ENCODE measurements around the gene WFIKKN2.
"Not testable (repeated sequence)": the region's sequence is repeated elsewhere in the genome, so short reads cannot be mapped to it uniquely, and the experiment has no call there.

WFIKKN2 gene, protein sequence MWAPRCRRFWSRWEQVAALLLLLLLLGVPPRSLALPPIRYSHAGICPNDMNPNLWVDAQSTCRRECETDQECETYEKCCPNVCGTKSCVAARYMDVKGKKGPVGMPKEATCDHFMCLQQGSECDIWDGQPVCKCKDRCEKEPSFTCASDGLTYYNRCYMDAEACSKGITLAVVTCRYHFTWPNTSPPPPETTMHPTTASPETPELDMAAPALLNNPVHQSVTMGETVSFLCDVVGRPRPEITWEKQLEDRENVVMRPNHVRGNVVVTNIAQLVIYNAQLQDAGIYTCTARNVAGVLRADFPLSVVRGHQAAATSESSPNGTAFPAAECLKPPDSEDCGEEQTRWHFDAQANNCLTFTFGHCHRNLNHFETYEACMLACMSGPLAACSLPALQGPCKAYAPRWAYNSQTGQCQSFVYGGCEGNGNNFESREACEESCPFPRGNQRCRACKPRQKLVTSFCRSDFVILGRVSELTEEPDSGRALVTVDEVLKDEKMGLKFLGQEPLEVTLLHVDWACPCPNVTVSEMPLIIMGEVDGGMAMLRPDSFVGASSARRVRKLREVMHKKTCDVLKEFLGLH
- 0.06 to 0.09 reads per million in 2 experiments for total RNA-seq

DNA sequence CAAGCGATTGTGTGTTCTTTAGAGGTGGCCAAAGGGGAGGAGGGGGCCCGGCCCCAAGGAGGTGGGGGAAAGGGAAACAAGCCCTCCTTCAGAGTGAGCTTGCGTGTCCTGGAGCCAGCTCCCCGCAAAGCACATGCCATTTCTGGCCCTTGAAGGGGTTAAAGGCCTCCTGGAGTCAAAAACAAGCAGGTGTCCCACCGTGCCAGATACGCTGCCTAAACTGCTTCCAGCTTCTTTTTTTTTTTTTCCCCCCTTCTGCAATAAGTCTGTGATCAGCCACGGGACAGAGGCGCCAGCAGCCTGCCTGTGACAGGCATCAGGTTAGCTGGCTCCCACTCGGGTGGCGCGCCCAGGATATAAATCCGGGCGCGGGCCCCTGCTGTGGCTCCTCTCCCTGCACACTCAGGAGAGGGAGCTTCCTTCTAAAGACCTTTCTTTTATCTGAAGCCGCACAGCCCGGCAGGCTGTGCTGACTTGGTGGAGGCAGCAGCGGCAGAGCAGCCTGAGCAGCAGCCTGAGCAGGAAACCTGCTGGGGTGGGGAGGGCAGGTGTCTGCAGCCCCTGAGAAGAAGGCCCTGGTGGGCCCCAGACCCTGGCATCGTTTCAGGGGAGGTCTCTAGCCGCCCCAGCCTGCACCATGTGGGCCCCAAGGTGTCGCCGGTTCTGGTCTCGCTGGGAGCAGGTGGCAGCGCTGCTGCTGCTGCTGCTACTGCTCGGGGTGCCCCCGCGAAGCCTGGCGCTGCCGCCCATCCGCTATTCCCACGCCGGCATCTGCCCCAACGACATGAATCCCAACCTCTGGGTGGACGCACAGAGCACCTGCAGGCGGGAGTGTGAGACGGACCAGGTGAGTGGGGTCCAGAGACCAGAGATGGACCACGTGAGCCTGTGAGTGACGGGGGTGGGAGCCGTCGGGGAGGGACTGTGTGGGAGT is at the start of gene WFIKKN2:
Gene WFIKKN2 (plus strand): TSS at position 286 of the 934 bp plus-strand sequence. CDS start 352 bp downstream, at position 638.
- no peak for DNase-seq (ENCODE audit: low read depth)

DNA sequence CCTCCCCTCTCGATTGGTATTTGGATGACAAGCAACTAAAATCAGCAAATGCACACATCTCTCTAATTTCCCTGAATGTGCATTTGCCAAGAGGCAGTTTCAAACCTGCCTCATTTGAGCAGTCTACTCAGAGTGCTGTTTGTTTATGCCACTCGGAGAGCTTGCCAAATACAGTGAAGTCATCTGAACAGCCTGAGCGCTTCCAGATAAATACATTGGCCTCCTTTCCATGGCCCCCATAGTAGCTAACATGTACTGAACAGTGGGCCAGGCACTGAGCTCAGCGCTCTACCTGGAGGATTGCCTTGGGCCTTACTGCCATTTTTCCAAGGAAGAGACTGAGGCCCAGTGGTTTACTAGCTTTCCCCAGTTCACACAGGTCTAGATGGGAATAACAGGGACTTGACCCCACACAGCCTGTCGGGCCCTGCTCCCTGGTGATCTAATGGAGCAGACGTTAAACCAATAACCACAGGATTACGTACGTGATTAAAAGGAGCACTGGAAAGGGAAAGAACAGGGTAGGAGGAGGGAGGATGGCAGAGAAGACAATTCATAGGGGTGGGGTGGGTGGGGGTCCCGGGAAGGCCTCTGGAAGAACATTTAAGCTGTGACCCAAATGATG is 49.3 kb upstream of the WFIKKN2 start:
- no peak for DNase-seq (ENCODE audit: low read depth)

DNA sequence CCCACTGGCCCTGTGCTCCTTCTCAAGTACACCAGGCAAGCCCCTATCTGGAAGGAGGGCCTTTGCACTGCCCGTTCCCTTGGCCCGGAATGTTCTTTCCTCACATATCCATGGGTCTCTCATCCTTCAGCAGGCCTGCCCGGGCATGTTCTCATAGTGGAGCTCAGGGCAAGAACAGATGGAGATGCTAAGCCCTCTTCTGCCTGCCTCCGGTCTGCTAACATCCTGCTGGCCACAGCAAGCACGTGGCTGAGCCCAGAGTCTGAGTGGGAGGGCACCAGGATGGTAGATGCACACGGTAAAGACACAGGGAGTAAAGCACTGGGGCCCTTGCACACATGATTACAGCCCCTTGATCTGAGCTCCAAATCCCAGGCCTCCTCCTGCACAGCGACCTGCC is 48.3 kb upstream of the WFIKKN2 start:
- no peak for DNase-seq (ENCODE audit: low read depth)

DNA sequence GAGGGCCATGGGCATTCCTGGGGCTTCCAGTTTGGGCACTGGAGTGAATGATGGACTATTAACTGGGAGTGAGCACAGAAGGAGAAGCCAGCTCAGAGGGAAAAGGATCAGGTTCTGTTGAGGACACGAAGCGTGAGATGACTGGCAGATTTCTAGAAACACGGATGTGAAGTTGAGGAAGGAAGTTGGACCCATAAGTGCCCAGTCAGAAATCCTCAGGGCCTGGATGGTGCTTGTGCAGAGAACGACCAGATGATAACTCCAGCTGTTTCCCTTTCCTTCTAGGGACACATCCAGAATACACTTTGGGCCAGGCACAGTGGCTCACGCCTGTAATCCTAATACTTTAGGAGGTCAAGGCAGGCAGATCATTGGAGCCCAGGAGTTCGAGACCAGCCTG is 44.8 kb upstream of the WFIKKN2 start:
- DNase-seq (ENCODE audit: low read depth) = no peak

DNA sequence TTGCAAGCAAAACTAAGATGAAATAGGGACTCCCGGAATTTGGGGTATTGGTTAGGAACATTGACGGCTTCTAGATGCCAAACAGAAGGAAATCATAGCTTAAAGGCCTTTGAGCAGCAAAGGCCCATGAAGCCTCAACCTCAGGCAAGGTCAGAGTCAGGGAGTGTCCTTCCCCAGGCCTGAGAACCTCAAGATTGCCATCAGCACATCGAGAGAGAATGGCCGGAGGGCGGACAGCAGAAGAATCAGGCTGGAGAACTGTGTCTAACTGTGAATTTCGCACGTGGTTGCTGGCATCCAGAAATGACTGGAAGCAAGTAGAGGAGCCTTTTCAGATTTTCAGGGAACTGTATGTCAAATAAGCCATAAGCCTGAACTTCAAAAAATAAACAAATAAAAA is 43.3 kb upstream of the WFIKKN2 start:
- DNase-seq (ENCODE audit: low read depth) = no peak

DNA sequence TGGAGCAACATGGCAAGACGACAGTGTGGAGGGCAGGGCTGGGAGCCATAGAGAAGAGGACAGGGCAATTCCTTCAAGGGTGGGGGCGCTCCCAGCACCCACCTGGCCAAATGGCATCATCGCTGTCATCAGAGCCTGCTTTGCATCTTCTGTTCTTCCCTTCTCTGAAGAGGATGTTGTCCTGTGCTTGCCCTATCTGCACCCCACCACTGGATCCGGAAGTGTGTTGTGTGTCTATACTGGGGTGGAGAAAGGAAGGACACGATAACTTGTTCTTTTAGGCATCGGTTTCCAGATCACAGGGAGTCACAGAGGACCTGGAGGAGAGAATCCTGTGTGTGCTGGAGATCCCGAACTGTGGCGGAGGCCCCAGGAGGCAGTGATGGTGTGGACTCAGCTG is 42.4 kb upstream of the WFIKKN2 start:
- DNase-seq (ENCODE audit: low read depth) = no peak

DNA sequence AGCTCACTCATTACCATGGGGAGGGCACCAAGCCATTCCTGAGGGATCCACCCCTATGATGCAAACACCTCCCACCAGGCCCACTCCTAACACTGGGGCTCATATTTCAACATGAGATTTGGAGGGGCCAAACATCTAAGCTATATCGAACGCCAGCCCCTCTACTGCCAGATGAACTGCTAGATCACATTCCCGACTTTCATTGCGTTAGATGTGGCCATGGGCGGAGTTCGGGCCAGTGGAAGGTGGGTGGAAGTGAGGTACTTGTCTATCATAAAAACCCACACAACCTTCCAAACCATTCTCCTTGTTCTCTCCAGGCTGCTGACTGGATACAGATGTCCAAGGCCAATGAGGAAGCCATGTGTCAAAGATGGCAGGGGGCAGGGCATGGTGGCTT is 41.0 kb upstream of the WFIKKN2 start:
- no peak for DNase-seq (ENCODE audit: low read depth)

DNA sequence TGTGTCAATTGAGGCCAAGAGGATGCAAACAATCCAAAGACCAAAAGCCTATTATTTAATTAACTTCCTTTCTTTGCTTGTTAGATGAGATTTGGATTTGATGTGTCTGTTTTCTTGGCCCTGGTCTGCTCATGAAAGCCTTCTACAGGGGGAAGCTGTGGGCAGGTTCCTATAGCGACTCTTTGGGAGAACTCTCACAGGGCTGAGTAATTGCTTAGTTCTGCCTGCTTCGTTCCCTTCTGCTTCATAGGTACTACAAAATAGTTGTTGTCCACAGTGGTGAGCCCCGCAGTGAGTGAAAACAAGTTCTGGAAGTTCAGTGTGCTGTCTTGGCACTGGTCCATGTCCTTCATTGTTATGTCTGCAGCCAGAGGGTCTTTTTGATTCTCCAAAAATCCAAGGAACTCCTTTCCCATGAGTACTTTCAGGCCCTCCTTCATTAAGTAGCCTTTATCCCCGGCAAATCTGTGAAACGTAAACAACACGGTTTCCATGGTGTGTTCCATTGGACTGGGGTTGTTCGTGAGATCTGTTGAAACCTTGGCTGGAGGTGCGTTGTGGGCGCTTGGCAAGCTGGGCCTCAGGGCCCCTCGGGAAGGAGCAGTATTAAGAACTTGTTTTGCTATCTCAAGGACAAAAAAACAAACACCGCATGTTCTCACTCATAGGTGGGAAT is 38.1 kb upstream of the WFIKKN2 start:
- no peak for DNase-seq (ENCODE audit: low read depth)

DNA sequence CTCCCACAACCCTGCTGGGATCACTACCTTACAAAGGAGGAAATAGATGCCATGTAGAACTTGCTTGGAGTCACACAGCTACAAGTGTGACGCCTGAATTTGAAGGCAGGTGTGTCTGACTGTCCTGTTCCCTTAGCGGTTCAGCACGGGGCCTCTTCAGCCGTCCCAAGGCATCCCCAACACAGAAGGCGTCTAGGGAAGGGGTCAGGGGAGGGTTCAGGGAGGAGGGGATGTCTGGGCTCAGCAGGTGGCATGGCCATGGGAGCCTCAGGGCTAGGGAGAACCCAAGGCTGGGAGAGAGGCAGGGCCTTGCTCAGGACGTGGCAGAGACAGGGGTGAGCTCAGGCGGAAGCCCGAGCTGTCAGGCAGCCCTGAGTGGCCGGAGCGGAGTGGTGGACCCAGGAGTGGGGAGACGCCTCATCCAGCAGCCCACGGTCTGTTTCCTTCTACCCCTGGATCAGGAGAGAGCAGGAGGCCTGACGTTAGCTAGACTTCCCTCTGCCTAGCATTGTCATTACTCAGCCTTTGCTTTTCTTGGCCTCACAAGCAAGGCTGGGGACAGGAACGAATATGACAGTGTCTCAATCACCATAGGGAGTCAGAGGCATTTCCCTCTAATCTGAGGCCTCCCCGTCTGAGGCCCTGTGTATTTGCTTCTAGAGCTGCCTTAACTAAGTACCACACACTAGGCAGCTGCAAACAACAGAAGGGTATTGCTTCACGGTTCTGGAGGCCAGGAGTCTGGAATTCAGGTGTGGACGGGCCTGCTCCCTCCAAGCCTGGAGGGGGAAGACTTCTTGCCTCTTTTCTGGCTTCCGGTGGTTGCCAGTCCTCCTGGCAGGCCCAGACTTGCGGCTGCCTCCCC is 36.7 kb upstream of the WFIKKN2 start:
- no peak for DNase-seq (ENCODE audit: low read depth)

DNA sequence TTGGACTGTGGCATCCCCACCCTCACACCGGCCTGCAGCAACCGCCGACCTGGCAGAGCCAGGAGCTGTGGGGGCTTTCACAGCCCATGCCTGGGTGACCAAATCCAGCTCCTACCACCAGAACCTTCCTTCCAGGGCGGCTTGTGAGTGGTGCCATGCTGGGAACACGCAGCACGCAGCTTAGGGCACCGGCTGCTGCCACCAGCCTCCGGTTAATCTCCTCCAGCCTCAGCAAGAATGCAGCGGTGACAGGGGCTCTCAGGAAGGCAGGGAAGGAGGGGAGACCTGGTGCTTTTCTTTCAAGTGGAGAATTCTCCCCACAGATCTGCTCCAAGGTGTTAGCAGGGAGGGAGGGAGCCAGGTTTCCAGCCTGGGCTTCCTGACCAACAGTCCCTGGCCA is 35.8 kb upstream of the WFIKKN2 start:
- no peak for DNase-seq (ENCODE audit: low read depth)

DNA sequence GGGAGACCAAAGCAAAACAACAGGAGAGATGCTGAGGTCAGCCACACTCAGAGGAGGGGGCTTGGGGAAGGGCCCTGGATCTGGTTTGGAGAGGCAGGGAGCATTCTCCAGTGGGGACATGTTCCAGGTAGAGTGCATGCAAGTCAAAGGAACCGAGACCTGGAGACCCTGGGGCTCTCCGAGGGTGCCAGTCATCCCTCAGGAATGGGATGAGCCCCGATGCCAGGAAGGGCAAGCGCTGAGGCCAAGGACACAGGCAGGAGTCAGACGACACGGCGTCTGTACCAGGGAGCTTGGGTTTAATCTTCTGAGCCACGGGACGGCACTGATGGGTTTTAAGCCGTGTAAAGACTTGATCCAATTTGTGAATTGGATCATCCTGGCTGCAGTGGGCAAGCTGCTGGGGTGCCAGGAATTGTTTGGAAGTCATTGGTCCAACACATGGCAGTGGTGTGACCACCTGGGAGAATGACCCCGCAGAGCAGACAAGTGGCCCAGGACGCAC is 35.1 kb upstream of the WFIKKN2 start:
- no peak for DNase-seq (ENCODE audit: low read depth)

DNA sequence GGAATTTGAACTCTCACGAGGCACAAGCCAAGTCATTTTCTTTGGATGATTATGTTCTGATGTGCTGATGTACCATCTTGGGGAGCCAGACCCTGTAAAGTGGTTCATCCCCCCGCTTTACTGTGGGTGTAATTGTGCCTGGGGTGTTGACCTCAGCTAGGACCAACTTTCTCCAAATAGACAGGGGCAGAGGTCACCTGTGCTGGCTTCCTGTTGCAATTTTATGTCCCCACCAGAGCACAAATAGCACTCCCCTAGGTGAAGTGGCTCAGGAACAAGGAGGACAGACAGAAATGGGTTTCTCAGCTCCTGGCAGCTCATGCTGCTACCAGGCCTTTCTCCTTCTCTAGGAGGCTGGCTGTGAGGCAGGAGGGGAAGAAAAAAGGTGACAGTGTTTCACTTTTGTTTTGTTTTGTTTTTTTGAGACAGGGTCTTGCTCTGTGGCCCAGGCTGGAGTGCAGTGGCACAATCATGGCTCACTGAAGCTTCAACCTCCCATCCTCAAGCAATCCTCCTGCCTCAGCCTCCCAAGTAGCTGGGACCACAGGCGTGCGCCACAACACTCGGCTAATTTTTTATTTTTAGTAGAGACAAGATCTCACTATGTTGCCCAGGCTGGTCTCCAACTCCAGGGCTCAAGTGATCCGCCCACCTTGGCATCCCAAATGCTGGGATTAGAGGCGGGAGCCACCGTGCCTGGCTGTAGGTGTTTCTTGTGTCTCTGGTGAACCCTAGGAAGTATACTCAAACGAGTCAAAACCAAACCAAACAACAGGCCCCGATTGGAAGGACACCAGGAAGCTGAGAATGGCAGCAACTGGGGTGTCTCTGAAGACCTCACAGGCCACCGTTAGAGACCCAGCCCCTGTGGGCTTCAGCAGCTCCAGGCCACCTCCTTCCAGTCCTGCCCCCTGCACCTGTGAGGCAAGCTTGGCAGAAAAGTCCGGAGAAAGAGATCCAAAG is 32.5 kb upstream of the WFIKKN2 start:
- DNase-seq (ENCODE audit: low read depth) = no peak

DNA sequence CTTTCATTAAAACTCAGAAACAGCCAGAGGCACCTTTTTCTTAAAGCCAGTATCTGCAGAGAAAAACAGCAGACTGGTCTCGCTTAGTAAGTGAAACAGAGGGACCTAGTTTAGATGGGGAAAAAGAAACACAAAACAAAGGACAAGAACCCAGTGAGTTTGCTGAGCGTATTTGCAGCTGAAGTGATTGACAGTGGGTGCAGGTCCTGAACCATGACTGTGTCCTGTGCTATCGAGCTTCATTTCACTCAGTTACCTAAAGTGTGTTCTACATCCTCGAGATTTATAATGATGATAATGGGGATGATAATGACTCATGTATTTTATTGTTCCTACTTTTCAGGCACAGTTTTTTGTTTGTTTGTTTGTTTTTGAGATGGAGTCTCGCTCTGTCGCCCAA is 31.7 kb upstream of the WFIKKN2 start:
- no peak for DNase-seq (ENCODE audit: low read depth)

DNA sequence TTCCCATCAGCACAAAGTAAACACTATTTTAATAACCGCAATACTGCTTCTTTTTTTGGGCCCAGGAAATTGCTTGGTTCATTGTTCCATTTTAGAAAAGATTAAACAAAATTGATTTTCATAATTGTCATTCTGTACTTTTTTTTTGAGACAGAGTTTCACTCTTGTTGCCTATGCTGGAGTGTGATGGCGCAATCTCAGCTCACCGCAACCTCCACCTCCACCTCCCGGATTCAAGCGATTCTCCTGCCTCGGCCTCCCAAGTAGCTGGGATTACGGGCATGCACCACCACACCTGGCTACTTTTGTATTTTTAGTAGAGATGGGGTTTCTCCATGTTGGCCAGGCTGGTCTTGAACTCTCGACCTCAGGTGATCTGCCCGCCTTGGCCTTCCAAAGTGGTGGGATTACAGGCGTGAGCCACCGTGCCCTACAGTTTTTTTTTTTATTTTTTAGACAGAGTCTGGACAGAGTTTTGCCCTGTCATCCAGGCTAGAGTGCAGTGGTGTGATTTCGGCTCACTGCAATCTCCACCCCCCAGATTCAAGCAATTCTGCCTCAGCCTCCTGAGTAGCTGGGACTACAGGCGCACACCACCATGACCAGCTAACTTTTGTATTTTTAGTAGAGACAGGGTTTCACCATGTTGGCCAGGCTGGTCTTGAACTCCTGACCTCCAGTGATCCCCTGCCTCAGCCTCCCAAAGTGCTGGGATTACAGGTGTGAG is 30.5 kb upstream of the WFIKKN2 start:
- DNase-seq (ENCODE audit: low read depth) = not testable (repeated sequence)

DNA sequence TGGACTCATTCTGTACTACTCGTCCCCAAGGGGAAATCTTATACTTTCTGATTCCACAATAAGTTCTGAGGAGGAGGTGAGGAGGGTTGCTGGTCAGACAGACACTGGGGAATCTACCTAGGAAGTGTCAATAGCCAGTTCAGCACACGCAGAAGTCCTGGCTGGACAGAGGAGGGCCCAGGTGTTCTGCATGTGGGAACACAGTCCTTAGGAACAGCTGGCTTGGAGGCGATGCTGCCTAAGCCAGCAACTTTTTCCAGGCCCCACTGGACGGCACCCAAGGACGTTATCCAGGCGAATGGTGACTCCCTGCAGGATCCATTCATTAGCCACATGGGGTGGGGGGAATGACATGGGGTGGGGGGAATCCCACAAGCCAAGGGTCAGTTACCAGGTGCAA is 29.9 kb upstream of the WFIKKN2 start:
- no peak for DNase-seq (ENCODE audit: low read depth)

DNA sequence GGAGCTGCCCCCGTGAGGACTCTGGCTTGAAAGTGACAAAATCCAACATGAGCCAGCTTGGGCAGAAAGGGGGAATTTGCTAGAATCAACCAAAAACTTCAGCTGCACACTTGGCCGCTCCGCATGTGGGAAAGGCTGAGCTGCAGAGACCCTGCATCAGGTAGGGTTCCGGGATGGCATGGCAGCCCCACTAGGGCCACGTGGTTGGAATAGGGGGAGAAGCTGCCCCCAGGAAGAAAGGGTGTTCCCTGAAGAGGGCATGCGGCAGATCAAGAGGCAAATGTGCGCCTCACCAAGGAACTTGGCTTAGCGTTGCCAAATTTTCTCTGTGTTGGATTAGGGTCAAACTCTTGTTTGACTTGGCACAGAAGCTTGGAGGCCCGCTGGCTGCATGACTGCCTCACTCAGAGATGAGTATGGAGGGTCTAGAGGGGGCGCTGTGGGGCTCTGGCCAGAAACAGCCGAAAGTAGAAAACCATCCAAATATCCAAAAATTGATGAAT is 29.2 kb upstream of the WFIKKN2 start:
- no peak for DNase-seq (ENCODE audit: low read depth)

DNA sequence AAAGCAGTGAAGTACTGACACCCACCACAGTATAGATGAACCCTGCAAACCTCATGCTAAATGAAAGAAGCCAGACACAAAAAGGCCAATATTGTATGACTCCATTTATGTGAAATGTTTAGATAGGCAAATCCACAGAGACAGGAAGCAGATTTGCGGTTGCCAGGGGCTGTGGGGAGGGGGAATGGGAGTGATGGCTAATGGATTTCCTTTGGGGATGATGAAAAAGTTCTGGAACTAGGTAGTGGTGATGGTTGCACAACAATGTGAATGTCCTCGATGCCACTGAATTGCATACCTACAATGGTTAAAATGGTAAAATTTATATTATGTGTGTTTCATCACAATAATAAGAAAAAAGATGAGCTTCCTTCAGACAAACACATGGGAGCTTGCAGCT is 28.4 kb upstream of the WFIKKN2 start:
- no peak for DNase-seq (ENCODE audit: low read depth)

DNA sequence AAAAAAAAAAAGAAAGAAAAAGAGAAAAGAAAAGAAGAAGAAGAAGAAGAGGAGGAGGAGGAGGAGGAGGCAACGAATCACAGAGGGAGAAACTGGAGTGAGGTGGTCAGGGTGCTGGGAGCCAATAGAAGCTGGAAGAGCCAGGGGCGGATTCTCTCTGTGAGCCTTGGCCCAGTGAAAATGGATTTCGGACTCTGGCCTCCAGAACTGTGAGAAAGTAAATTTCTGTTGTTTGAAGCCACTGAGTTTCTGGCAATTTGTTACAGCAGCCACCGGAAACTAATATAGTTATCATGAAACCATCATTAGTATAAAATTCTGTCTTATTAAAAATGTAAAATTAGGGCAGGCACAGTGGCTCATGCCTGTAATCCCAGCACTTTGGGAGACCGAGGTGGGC is 27.7 kb upstream of the WFIKKN2 start:
- DNase-seq (ENCODE audit: low read depth) = no peak

Data from T follicular helper cell (primary cell).